Activated CD8-positive, alpha-beta T cell treated with anti-CD3 and anti-CD28 coated beads for 36 hours (primary cell): ENCODE results near the gene NDNF. TPM values are rescaled to one million over a fixed set of nuclear protein-coding genes. Genes with fewer than 3 reads are reported as not detected.

Experiments used
- ATAC-seq: fragments of 200-7000 bp; cut with Tn5 transposase; one replicate; pipeline ENCODE4 v1.10.0; 2021; ENCODE audit warnings: mild to moderate bottlenecking, moderate library complexity
- CTCF ChIA-PET: fragments of 350-600 bp; sonication (Branson Sonifier 250); formaldehyde crosslinking; loops from one replicate; lab custom pipeline; 2021; ENCODE audit warnings: antibody characterized with exemption; lab: Charles Lee
- POLR2A ChIA-PET: fragments of 350-600 bp; sonication (Branson Sonifier 250); formaldehyde crosslinking; loops from one replicate; lab custom pipeline; 2021; ENCODE audit warnings: antibody characterized with exemption; lab: Charles Lee
- DNase-seq: peaks from one replicate; pipeline ENCODE4 v3.0.0-alpha.2; 2020
- H3K27ac Mint-ChIP-seq: one replicate; pipeline ENCODE4 v1.8.0; 2021; ENCODE audit warnings: mild to moderate bottlenecking, mixed read lengths
- H3K27me3 Mint-ChIP-seq: one replicate; pipeline ENCODE4 v1.8.0; 2021; ENCODE audit warnings: mixed read lengths
- H3K36me3 Mint-ChIP-seq: one replicate; pipeline ENCODE4 v1.8.0; 2021; ENCODE audit warnings: low read depth, mixed read lengths
- H3K4me1 Mint-ChIP-seq: one replicate; pipeline ENCODE4 v1.8.0; 2021; ENCODE audit warnings: low read depth, mixed read lengths
- H3K4me3 Mint-ChIP-seq: one replicate; pipeline ENCODE4 v1.8.0; 2021; ENCODE audit warnings: mild to moderate bottlenecking, moderate library complexity, mixed read lengths
- H3K9me3 Mint-ChIP-seq: one replicate; pipeline ENCODE4 v1.8.0; 2021; ENCODE audit warnings: mixed read lengths
- CTCF ChIP-seq: fragments of 200-600 bp; IDR thresholded peaks from one replicate; pipeline ENCODE4 v1.8.0; 2022; ENCODE audit warnings: antibody characterized with exemption, mild to moderate bottlenecking
- intact Hi-C: fragments of 100-400 bp; cut with micrococcal nuclease; formaldehyde crosslinking; loops from one replicate; pipeline ENCODE4 v1.10.0; 2022
- total RNA-seq, 2 experiments: library from RNA; stranded (reverse); gene quantifications; one replicate each; pipeline ENCODE4 v1.2.3, GENCODE V29; 2021

The NDNF gene
- total RNA-seq, 2 experiments from 2014 or later = 0.34 to 0.41 TPM

GRCh38 chr4:121009578-121010478 is 62.5 kb downstream of the NDNF start:
- ATAC-seq (no peak), DNase-seq (no peak)
- H3K4me1 Mint-ChIP-seq = peaks cover 65% of the 10 kb centered on the region
- TF ChIP-seq CTCF = no peak
- no peaks in the 10 kb centered on the region for H3K9me3 Mint-ChIP-seq
- intact Hi-C loops = no loop called here
- H3K4me3 Mint-ChIP-seq = no peak overlapping the region
- ChIA-PET POLR2A (no interaction called here), CTCF (interaction anchor here (0.7 to 1.0 kb wide), 3 partner anchors 40 to 298 kb away, joined by 3 to 4 read pairs (median 3); no protein-coding TSS in a partner anchor)
- H3K27me3 Mint-ChIP-seq = no peaks in the 10 kb centered on the region
- H3K36me3 Mint-ChIP-seq = no peaks in the 10 kb centered on the region
- H3K27ac Mint-ChIP-seq = peak overlapping the region; percentile 45

- H3K27ac Mint-ChIP-seq = no peak overlapping the region
- POLR2A ChIA-PET = no interaction called here
- CTCF ChIA-PET = no interaction called here
- no peaks in the 10 kb centered on the region for H3K27me3 Mint-ChIP-seq
- H3K4me3 Mint-ChIP-seq = no peak overlapping the region
- H3K9me3 Mint-ChIP-seq = no peaks in the 10 kb centered on the region
- ATAC-seq (no peak), DNase-seq (no peak)
- H3K4me1 Mint-ChIP-seq = peaks cover 52% of the 10 kb centered on the region
- no peak for TF ChIP-seq CTCF
- H3K36me3 Mint-ChIP-seq = no peaks in the 10 kb centered on the region
- intact Hi-C loops = no loop called here
These were observed 64.7 kb downstream of the NDNF start for GRCh38 chr4:121007660-121008059.

- H3K27ac Mint-ChIP-seq = no peak overlapping the region
- no peaks in the 10 kb centered on the region for H3K27me3 Mint-ChIP-seq
- intact Hi-C loops = no loop called here
- ATAC-seq (no peak), DNase-seq (no peak)
- TF ChIP-seq CTCF = no peak
- no peaks in the 10 kb centered on the region for H3K36me3 Mint-ChIP-seq
- H3K4me1 Mint-ChIP-seq = peaks cover 28% of the 10 kb centered on the region
- ChIA-PET CTCF (interaction anchor here (1.1 to 1.2 kb wide), 2 partner anchors 8 to 189 kb away, joined by 3 read pairs; no protein-coding TSS in a partner anchor), POLR2A (no interaction called here)
- H3K9me3 Mint-ChIP-seq = no peaks in the 10 kb centered on the region
- no peak overlapping the region for H3K4me3 Mint-ChIP-seq
These were observed 68.5 kb downstream of the NDNF start for GRCh38 chr4:121003863-121004262.

- no peaks in the 10 kb centered on the region for H3K9me3 Mint-ChIP-seq
- ChIA-PET POLR2A (no interaction called here), CTCF (no interaction called here)
- H3K36me3 Mint-ChIP-seq = no peaks in the 10 kb centered on the region
- H3K4me3 Mint-ChIP-seq = no peak overlapping the region
- ATAC-seq = no peak
- no peak for TF ChIP-seq CTCF
- DNase-seq = no peak
- no peak overlapping the region for H3K27ac Mint-ChIP-seq
- no peaks in the 10 kb centered on the region for H3K27me3 Mint-ChIP-seq
- intact Hi-C loops = no loop called here
- H3K4me1 Mint-ChIP-seq = peaks cover 22% of the 10 kb centered on the region
These were observed 76.9 kb downstream of the NDNF start for GRCh38 chr4:120995266-120996010.

- Mint-ChIP-seq H3K9me3 (no peaks in the 10 kb centered on the region), H3K4me3 (no peak overlapping the region), H3K36me3 (no peaks in the 10 kb centered on the region), H3K27ac (no peak overlapping the region), H3K27me3 (no peaks in the 10 kb centered on the region), H3K4me1 (peaks cover 22% of the 10 kb centered on the region)
- intact Hi-C loops = no loop called here
- POLR2A ChIA-PET = no interaction called here
- DNase-seq = no peak
- no peak for ATAC-seq
- CTCF ChIA-PET = no interaction called here
- TF ChIP-seq CTCF = no peak
These were observed 77.8 kb downstream of the NDNF start for GRCh38 chr4:120994521-120994920.
